ENCODE measurements around the gene CFTR. TPM values are rescaled to one million over a fixed set of nuclear protein-coding genes. Genes with fewer than 3 reads are reported as not detected.

Gene CFTR
- total RNA-seq, 1 experiment from 2014 or later = 0.19 TPM

DNA sequence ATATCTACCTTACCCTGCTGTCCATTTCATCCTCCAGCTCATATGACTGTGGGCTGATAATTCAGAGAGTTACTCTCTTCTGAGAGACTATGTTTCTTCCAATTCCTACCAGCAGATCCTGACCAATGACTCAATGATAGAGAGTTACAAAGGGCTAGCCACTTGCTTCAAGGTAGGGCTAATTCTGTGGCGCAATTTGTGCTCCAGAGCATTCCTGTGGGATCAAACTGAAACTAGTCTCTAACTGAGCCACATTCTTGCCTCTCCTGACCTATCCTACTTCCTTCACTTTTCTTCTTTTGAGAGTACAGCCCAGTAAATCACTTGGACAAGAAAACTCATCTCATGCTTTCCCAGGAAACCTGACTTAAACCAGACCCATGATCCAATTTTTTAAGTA lies 34.6 kb upstream of the CFTR start:
- TF ChIP-seq, protein P1, sequence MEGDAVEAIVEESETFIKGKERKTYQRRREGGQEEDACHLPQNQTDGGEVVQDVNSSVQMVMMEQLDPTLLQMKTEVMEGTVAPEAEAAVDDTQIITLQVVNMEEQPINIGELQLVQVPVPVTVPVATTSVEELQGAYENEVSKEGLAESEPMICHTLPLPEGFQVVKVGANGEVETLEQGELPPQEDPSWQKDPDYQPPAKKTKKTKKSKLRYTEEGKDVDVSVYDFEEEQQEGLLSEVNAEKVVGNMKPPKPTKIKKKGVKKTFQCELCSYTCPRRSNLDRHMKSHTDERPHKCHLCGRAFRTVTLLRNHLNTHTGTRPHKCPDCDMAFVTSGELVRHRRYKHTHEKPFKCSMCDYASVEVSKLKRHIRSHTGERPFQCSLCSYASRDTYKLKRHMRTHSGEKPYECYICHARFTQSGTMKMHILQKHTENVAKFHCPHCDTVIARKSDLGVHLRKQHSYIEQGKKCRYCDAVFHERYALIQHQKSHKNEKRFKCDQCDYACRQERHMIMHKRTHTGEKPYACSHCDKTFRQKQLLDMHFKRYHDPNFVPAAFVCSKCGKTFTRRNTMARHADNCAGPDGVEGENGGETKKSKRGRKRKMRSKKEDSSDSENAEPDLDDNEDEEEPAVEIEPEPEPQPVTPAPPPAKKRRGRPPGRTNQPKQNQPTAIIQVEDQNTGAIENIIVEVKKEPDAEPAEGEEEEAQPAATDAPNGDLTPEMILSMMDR (conservative IDR thresholded peaks at IDR 0.05; ENCODE audit: low read depth, low read length) = no peak
- TF ChIP-seq EZH2 (IDR thresholded peaks at IDR 0.05; ENCODE audit: borderline replicate concordance, low read depth, low read length, poor library complexity, severe bottlenecking) = no peak
- no TSS peak for BruUV-seq (replicated peaks)
- H3K27me3 ChIP-seq (replicated peaks; ENCODE audit: insufficient read depth, low read depth, low read length, poor library complexity) = no peaks in the 10 kb centered on the region
- H3K36me3 ChIP-seq (ENCODE audit: insufficient read depth, low read length, poor library complexity, severe bottlenecking) = no peaks in the 10 kb centered on the region
- no peak overlapping the region for H3K27ac ChIP-seq (ENCODE audit: low read depth, low read length, poor library complexity, severe bottlenecking)
- ChIA-PET CTCF (no interaction called here), POLR2A (ENCODE audit: low non-redundant PET) (no interaction called here)
- intact Hi-C loops (cut with micrococcal nuclease; ENCODE audit: unreplicated experiment) = no loop called here
- no peak for DNase-seq (ENCODE audit: low spot score)
- H3K4me1 ChIP-seq (ENCODE audit: insufficient read depth, low read length, poor library complexity, severe bottlenecking) = no peaks in the 10 kb centered on the region
- no peaks in the 10 kb centered on the region for H3K9me3 ChIP-seq (ENCODE audit: low read depth, low read length, poor library complexity, severe bottlenecking)
- no peak overlapping the region for H3K4me3 ChIP-seq (ENCODE audit: low read depth, low read length, poor library complexity, severe bottlenecking)

DNA sequence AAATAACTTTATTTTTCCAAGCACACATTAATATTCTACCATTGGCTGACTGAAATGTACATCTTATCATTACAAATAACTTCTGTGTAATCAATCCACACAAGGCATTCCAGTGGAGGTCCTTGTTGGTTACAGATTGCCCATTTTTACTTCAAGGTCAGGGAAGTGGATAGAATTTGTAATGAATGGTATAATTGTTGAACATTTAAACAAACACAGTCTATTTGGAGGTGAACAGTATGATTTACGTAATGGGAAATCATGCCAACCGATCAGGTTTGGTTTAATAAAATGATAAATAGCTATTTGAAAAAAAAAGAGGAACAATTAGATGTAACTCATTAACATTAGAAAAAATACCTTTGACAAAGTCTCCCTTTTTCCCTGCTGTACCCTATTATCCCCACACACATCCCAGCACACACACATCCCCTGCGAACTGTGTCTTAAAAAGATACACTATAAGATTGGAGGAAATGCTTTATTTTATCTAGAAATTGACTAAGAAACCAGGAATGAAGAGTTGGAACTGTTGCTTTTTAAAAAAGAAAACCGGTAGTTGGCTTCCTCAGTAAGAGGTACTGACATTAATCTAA lies 33.5 kb upstream of the CFTR start:
- TF ChIP-seq, protein P1 (conservative IDR thresholded peaks at IDR 0.05; ENCODE audit: low read depth, low read length) = no peak
- TF ChIP-seq EZH2 (IDR thresholded peaks at IDR 0.05; ENCODE audit: borderline replicate concordance, low read depth, low read length, poor library complexity, severe bottlenecking) = no peak
- no peak for DNase-seq (ENCODE audit: low spot score)
- H3K4me1 ChIP-seq (ENCODE audit: insufficient read depth, low read length, poor library complexity, severe bottlenecking) = no peaks in the 10 kb centered on the region
- intact Hi-C loops (cut with micrococcal nuclease; ENCODE audit: unreplicated experiment) = no loop called here
- ChIA-PET CTCF (no interaction called here), POLR2A (ENCODE audit: low non-redundant PET) (no interaction called here)
- no peaks in the 10 kb centered on the region for H3K36me3 ChIP-seq (ENCODE audit: insufficient read depth, low read length, poor library complexity, severe bottlenecking)
- H3K4me3 ChIP-seq (ENCODE audit: low read depth, low read length, poor library complexity, severe bottlenecking) = no peak overlapping the region
- H3K27me3 ChIP-seq (replicated peaks; ENCODE audit: insufficient read depth, low read depth, low read length, poor library complexity) = no peaks in the 10 kb centered on the region
- no TSS peak for BruUV-seq (replicated peaks)
- no peak overlapping the region for H3K27ac ChIP-seq (ENCODE audit: low read depth, low read length, poor library complexity, severe bottlenecking)
- H3K9me3 ChIP-seq (ENCODE audit: low read depth, low read length, poor library complexity, severe bottlenecking) = no peaks in the 10 kb centered on the region

DNA sequence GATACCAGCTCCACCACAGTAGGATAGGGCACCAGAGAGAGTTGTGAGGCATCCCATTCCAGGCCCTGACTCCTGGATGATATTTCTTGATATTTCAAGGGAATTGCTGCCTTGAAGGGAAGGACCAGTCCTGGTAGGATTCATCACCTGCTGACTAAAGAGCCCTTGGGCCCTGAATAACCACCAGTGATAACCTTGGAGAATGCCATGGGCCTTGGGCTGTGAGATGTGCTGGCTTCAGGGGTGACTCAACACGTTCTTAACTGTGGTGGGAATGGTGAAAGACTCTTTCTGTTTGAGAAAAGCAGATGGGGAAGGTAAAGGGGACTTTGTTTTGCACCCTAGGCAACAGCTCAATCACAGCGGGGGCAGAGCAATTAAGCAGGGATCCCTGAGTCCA lies 31.2 kb upstream of the CFTR start:
- ChIA-PET CTCF (no interaction called here), POLR2A (ENCODE audit: low non-redundant PET) (no interaction called here)
- BruUV-seq (replicated peaks) = no TSS peak
- Histone ChIP-seq H3K9me3 (ENCODE audit: low read depth, low read length, poor library complexity, severe bottlenecking) (no peaks in the 10 kb centered on the region), H3K4me1 (ENCODE audit: insufficient read depth, low read length, poor library complexity, severe bottlenecking) (no peaks in the 10 kb centered on the region), H3K4me3 (ENCODE audit: low read depth, low read length, poor library complexity, severe bottlenecking) (no peak overlapping the region), H3K27ac (ENCODE audit: low read depth, low read length, poor library complexity, severe bottlenecking) (no peak overlapping the region), H3K27me3 (replicated peaks; ENCODE audit: insufficient read depth, low read depth, low read length, poor library complexity) (no peaks in the 10 kb centered on the region), H3K36me3 (ENCODE audit: insufficient read depth, low read length, poor library complexity, severe bottlenecking) (no peaks in the 10 kb centered on the region)
- intact Hi-C loops (cut with micrococcal nuclease; ENCODE audit: unreplicated experiment) = no loop called here
- no peak for DNase-seq (ENCODE audit: low spot score)
- no peak for TF ChIP-seq EZH2 (IDR thresholded peaks at IDR 0.05; ENCODE audit: borderline replicate concordance, low read depth, low read length, poor library complexity, severe bottlenecking)
- TF ChIP-seq, protein P1 (conservative IDR thresholded peaks at IDR 0.05; ENCODE audit: low read depth, low read length) = no peak

Data from A673 (cell line).